ENCODE data around the gene VEGFB. TPM values are rescaled to one million over a fixed set of nuclear protein-coding genes. Genes with fewer than 3 reads are reported as not detected.

Gene VEGFB
- 10 to 100 TPM; 58.9 to 78.4 TPM for total RNA-seq
- polyA plus RNA-seq (2013, experiment 1 of 2) = 54.9 TPM
- polyA plus RNA-seq (2013, experiment 2 of 2) = 58.4 TPM
- long read RNA-seq, experiment 1, transcript VEGFB-201 (7 exons, 1,380 nt) = major isoform, 21 of 54 reads
- long read RNA-seq, experiment 1, transcript VEGFB-202 (7 exons, 979 nt) = minor isoform, 15 of 54 reads
- long read RNA-seq, experiment 1, partial matches to known transcripts = 7 of 54 reads
- long read RNA-seq, experiment 1, other reads (novel, unspliced or antisense) = 10 of 54 reads
- long read RNA-seq, experiment 2, transcript VEGFB-202 (7 exons, 979 nt) = minor isoform, 8 of 50 reads
- long read RNA-seq, experiment 2, transcript VEGFB-201 (7 exons, 1,380 nt) = major isoform, 30 of 50 reads
- long read RNA-seq, experiment 2, partial matches to known transcripts = 4 of 50 reads
- long read RNA-seq, experiment 2, other reads (novel, unspliced or antisense) = 8 of 50 reads
- long read RNA-seq, experiment 3, partial matches to known transcripts = 4 of 6 reads
- long read RNA-seq, experiment 3, other reads (novel, unspliced or antisense) = 0 of 6 reads
- long read RNA-seq, experiment 4, partial matches to known transcripts = 1 of 4 reads
- long read RNA-seq, experiment 4, other reads (novel, unspliced or antisense) = 3 of 4 reads

DNA sequence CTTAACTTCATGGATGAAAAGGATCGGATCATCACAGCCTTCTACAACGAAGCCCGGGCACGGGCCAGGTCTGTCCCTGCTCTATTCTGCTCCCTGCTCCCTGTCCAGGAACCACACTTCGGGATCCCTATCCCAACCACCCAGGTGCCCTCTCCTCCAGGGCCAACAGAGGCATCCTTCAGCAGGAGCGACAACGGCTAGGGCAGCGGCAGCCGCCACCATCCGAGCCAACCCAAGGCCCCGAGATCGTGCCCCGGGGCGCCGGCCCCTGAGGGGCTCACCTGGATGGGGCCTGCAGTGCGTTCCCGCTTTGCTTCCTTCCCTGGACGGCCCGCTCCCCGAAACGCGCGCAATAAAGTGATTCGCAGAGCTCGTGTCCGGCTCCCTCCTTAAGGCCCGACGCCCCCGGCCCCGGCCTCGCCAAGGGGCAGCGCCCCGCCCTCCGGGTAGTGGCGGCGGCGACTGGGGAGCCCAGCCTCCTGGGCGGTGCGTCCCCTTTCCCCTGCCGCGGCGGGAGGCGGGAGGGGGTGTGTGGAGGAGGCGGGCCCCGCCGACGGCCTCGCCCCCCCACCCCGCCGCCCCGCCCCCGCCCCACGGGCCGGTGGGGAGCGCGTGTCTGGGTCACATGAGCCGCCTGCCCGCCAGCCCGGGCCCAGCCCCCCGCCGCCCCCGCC lies at the start of gene VEGFB:
TSS of gene VEGFB (plus strand) at position 672 of the 674 bp plus-strand sequence. CDS start 250 bp downstream, outside the sequence.
- Mint-ChIP-seq H3K4me3 (peak within 1 kb of the TSS; percentile 68), H3K9me3 (no peaks in the 10 kb centered on the region), H3K36me3 (ENCODE audit: low read depth) (peaks cover 15% of the 10 kb centered on the region), H3K4me1 (peaks cover 8% of the 10 kb centered on the region), H3K27ac (no peak within 1 kb of the TSS), H3K27me3 (ENCODE audit: insufficient read depth) (peaks cover 6% of the 10 kb centered on the region)
- H3K27ac ChIP-seq (ENCODE audit: low read depth, low read length) = no peak within 1 kb of the TSS
- no peaks in the 10 kb centered on the region for H3K27me3 ChIP-seq (ENCODE audit: control insufficient read depth, insufficient read depth, low read length, poor library complexity, severe bottlenecking)
- peak within 1 kb of the TSS; percentile 83 for H3K4me3 ChIP-seq (ENCODE audit: low read length)
- TF ChIP-seq, protein P1, sequence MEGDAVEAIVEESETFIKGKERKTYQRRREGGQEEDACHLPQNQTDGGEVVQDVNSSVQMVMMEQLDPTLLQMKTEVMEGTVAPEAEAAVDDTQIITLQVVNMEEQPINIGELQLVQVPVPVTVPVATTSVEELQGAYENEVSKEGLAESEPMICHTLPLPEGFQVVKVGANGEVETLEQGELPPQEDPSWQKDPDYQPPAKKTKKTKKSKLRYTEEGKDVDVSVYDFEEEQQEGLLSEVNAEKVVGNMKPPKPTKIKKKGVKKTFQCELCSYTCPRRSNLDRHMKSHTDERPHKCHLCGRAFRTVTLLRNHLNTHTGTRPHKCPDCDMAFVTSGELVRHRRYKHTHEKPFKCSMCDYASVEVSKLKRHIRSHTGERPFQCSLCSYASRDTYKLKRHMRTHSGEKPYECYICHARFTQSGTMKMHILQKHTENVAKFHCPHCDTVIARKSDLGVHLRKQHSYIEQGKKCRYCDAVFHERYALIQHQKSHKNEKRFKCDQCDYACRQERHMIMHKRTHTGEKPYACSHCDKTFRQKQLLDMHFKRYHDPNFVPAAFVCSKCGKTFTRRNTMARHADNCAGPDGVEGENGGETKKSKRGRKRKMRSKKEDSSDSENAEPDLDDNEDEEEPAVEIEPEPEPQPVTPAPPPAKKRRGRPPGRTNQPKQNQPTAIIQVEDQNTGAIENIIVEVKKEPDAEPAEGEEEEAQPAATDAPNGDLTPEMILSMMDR (conservative IDR thresholded peaks at IDR 0.05) = peak; percentile 9
- 5 to 12% methylated on average over 8 to 44 of the region's 62 CpGs for WGBS, 2 experiments (ENCODE audit: insufficient coverage in 1 of 2, insufficient read length in 1 of 2)
- no peaks in the 10 kb centered on the region for H3K9me3 ChIP-seq (ENCODE audit: control insufficient read depth, low read length)
- peak; percentile 79 for DNase-seq
- peaks cover 9% of the 10 kb centered on the region for H3K36me3 ChIP-seq (ENCODE audit: control insufficient read depth, insufficient read depth, low read length)
- no peak within 1 kb of the TSS for H3K9ac ChIP-seq (ENCODE audit: extremely low read depth, low read length, poor library complexity, severe bottlenecking)
- H3K4me1 ChIP-seq (ENCODE audit: control insufficient read depth, insufficient read depth, low read length) = no peaks in the 10 kb centered on the region

GRCh38 chr11:64185175-64185692 lies 49.1 kb upstream of the VEGFB start:
- Histone ChIP-seq H3K4me3 (ENCODE audit: low read length) (peak overlapping the region; percentile 92), H3K27ac (ENCODE audit: low read depth, low read length) (peak overlapping the region; percentile 92), H3K9ac (ENCODE audit: extremely low read depth, low read length, poor library complexity, severe bottlenecking) (peak overlapping the region; percentile 81), H3K9me3 (ENCODE audit: control insufficient read depth, low read length) (no peaks in the 10 kb centered on the region), H3K36me3 (ENCODE audit: control insufficient read depth, insufficient read depth, low read length) (peaks cover 16% of the 10 kb centered on the region), H3K27me3 (ENCODE audit: control insufficient read depth, insufficient read depth, low read length, poor library complexity, severe bottlenecking) (no peaks in the 10 kb centered on the region), H3K4me1 (ENCODE audit: control insufficient read depth, insufficient read depth, low read length) (peaks cover 6% of the 10 kb centered on the region)
- no peaks in the 10 kb centered on the region for H3K27me3 Mint-ChIP-seq (ENCODE audit: insufficient read depth)
- peak overlapping the region; percentile 99 for H3K27ac Mint-ChIP-seq
- DNase-seq = no peak
- TF ChIP-seq, protein P1 (conservative IDR thresholded peaks at IDR 0.05) = peak; percentile 61
- peaks cover 12% of the 10 kb centered on the region for H3K36me3 Mint-ChIP-seq (ENCODE audit: low read depth)
- H3K4me1 Mint-ChIP-seq = peaks cover 10% of the 10 kb centered on the region
- 0 to 1% methylated on average over 31 to 52 of the region's 52 CpGs for WGBS, 2 experiments (ENCODE audit: insufficient coverage in 1 of 2, insufficient read length in 1 of 2)
- H3K4me3 Mint-ChIP-seq = no peak overlapping the region
- no peaks in the 10 kb centered on the region for H3K9me3 Mint-ChIP-seq

All from endodermal cell (in vitro differentiated cells).